ENCODE measurements around the gene GGACT.

Gene GGACT

GRCh38 chr13:100636441-100636840 is 47.9 kb upstream of the GGACT start:
- Histone ChIP-seq H4K20me1 (ENCODE audit: insufficient read depth, low read length) (no peaks in the 10 kb centered on the region), H3K27ac (ENCODE audit: low read length) (no peak overlapping the region), H2AFZ (ENCODE audit: low read length) (no peak overlapping the region), H3K9me2 (replicated peaks; ENCODE audit: insufficient read depth, low read length) (no peaks in the 10 kb centered on the region), H3K4me3 (ENCODE audit: low read length) (no peak overlapping the region), H3K79me2 (ENCODE audit: low read length) (no peaks in the 10 kb centered on the region), H3K27me3 (replicated peaks; ENCODE audit: insufficient read depth, low read length) (no peaks in the 10 kb centered on the region), H3K4me2 (ENCODE audit: low read depth, low read length) (no peak overlapping the region), H3F3A (ENCODE audit: insufficient read depth, low read length) (no peaks in the 10 kb centered on the region), H3K9ac (ENCODE audit: low read length) (no peak overlapping the region), H3K4me1 (ENCODE audit: low read length) (no peaks in the 10 kb centered on the region), H3K9me3 (replicated peaks; ENCODE audit: insufficient read depth, low read length) (no peaks in the 10 kb centered on the region), H3K36me3 (replicated peaks; ENCODE audit: insufficient read depth, low read length) (no peaks in the 10 kb centered on the region; the same call in 1 of the 2 replicates)
- no peak for TF ChIP-seq CTCF (IDR thresholded peaks at IDR 0.05; ENCODE audit: low read length)
- TF ChIP-seq EZH2phosphoT487 (IDR thresholded peaks at IDR 0.05; ENCODE audit: low read length) = no peak
- no peak for TF ChIP-seq EZH2 (optimal IDR thresholded peaks at IDR 0.05; ENCODE audit: low read depth, low read length)
- DNase-seq = no peak

DNA sequence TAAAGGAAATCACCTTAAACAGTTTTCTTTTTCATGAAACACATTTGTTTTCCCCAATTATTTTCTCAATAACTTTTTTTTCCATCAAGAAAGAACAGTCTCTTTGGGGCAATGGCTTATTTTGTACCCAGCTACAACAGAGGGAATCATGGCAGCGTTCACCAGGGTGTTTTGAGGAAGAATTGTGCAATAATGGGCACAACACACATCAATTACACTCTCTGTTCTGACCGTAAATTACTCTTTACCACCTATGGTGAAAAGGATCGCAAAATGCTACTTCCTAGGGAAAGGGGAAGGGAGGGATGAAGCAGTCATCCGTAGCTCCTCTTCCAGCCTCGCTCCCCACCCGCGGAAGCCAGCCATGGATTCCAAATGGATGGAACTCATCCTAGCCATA is 47.4 kb upstream of the GGACT start:
- Histone ChIP-seq H3K36me3 (replicated peaks; ENCODE audit: insufficient read depth, low read length) (no peaks in the 10 kb centered on the region; the same call in 1 of the 2 replicates), H3K27me3 (replicated peaks; ENCODE audit: insufficient read depth, low read length) (no peaks in the 10 kb centered on the region), H3K4me3 (ENCODE audit: low read length) (no peak overlapping the region), H3K9me3 (replicated peaks; ENCODE audit: insufficient read depth, low read length) (no peaks in the 10 kb centered on the region), H3K79me2 (ENCODE audit: low read length) (no peaks in the 10 kb centered on the region), H3K27ac (ENCODE audit: low read length) (no peak overlapping the region), H3K4me1 (ENCODE audit: low read length) (no peaks in the 10 kb centered on the region), H3F3A (ENCODE audit: insufficient read depth, low read length) (no peaks in the 10 kb centered on the region), H2AFZ (ENCODE audit: low read length) (no peak overlapping the region), H3K9ac (ENCODE audit: low read length) (no peak overlapping the region), H3K9me2 (replicated peaks; ENCODE audit: insufficient read depth, low read length) (no peaks in the 10 kb centered on the region), H3K4me2 (ENCODE audit: low read depth, low read length) (no peak overlapping the region), H4K20me1 (ENCODE audit: insufficient read depth, low read length) (no peaks in the 10 kb centered on the region)
- DNase-seq = no peak
- TF ChIP-seq EZH2 (optimal IDR thresholded peaks at IDR 0.05; ENCODE audit: low read depth, low read length) (no peak), EZH2phosphoT487 (IDR thresholded peaks at IDR 0.05; ENCODE audit: low read length) (no peak), CTCF (IDR thresholded peaks at IDR 0.05; ENCODE audit: low read length) (no peak)

GRCh38 chr13:100634696-100635095 is 46.1 kb upstream of the GGACT start:
- H3K27ac ChIP-seq (ENCODE audit: low read length) = no peak overlapping the region
- H3K79me2 ChIP-seq (ENCODE audit: low read length) = no peaks in the 10 kb centered on the region
- no peak overlapping the region for H3K4me3 ChIP-seq (ENCODE audit: low read length)
- H4K20me1 ChIP-seq (ENCODE audit: insufficient read depth, low read length) = no peaks in the 10 kb centered on the region
- no peaks in the 10 kb centered on the region for H3F3A ChIP-seq (ENCODE audit: insufficient read depth, low read length)
- H3K9me2 ChIP-seq (replicated peaks; ENCODE audit: insufficient read depth, low read length) = no peaks in the 10 kb centered on the region
- H3K27me3 ChIP-seq (replicated peaks; ENCODE audit: insufficient read depth, low read length) = no peaks in the 10 kb centered on the region
- H3K9me3 ChIP-seq (replicated peaks; ENCODE audit: insufficient read depth, low read length) = no peaks in the 10 kb centered on the region
- TF ChIP-seq CTCF (IDR thresholded peaks at IDR 0.05; ENCODE audit: low read length) (no peak), EZH2 (optimal IDR thresholded peaks at IDR 0.05; ENCODE audit: low read depth, low read length) (no peak), EZH2phosphoT487 (IDR thresholded peaks at IDR 0.05; ENCODE audit: low read length) (no peak)
- H3K4me1 ChIP-seq (ENCODE audit: low read length) = no peaks in the 10 kb centered on the region
- H3K4me2 ChIP-seq (ENCODE audit: low read depth, low read length) = no peak overlapping the region
- H2AFZ ChIP-seq (ENCODE audit: low read length) = no peak overlapping the region
- H3K9ac ChIP-seq (ENCODE audit: low read length) = no peak overlapping the region
- DNase-seq = no peak
- H3K36me3 ChIP-seq (replicated peaks; ENCODE audit: insufficient read depth, low read length) = no peaks in the 10 kb centered on the region; the same call in 1 of the 2 replicates

Data from MM.1S (cell line).